ENCODE results near the gene OBSCN.

Gene OBSCN

DNA sequence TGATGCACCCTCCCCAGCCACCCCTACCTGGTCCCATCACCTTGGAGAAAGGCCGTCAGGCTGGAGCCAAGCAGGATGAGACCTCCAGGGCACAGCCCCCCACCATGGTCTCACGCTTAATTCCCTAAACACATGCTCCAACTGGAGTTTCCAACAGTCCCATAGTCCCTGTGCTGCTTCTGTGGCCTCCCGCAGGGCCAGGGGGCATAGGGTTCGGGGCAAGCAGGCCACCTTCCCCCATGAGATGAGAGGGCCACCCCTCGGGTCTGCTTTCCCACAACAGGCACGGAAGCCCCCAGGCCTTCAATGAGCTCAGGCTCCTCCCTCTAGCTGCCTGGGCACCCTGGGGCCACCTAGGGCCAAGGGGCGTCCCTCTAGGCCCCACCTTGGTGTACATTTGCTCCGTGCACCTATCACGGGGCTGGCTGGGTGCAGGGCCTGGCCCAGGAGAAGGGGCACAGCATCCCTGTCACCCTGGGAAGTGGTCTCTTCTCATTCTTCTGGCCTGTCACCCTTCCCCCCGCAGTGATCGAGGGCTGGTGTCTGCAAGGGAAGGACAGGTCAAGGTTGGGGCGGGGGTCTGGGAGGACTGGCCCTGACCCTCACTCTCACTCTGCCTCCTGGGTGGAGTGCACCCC, 156.3 kb downstream of the OBSCN start:
- H3K27me3 ChIP-seq (ENCODE audit: control insufficient read depth in 1 of 2, insufficient read depth in 2 of 2, low read length in 2 of 2): peaks cover 0 to 25% of the 10 kb centered on the region in 2 donors
- H3K9ac ChIP-seq (ENCODE audit: low read length): no peak overlapping the region
- no peaks in the 10 kb centered on the region for H3K36me3 ChIP-seq (ENCODE audit: insufficient read depth, low read length)
- no peak overlapping the region for H3K27ac ChIP-seq (ENCODE audit: low read depth, low read length)
- no peaks in the 10 kb centered on the region for H3K4me1 ChIP-seq (ENCODE audit: insufficient read depth, low read length)
- H3K9me3 ChIP-seq (ENCODE audit: low read length): no peaks in the 10 kb centered on the region
- H3K4me3 ChIP-seq (ENCODE audit: low read depth in 1 of 2, low read length in 2 of 2): no peak overlapping the region

DNA sequence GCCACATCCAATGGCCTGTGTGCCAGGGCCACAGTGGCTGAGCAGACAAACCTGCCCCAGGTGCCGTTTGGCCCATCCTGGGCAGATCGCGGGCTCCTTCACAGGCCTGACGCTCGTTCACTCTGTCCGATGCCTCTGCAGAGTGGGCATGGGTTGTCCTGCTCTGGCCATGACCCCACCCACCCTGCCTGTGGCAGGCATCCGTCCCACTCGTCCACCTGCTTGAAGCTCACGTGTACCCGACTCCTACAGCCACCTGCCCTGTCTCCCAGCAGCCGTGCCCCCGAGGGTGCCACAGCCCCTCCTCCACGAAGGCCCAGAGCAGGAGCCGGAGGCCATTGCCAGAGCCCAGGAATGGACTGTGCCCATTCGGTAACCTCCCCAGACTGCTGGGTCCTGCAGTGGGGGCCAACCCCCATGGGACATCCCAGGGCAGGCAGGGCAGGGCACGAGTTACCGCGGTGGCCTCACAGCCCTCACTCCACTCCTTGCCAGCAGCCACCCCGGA, 156.9 kb downstream of the OBSCN start:
- Histone ChIP-seq H3K27me3 (ENCODE audit: control insufficient read depth in 1 of 2, insufficient read depth in 2 of 2, low read length in 2 of 2) (peaks cover 0 to 26% of the 10 kb centered on the region in 2 donors), H3K9me3 (ENCODE audit: low read length) (no peaks in the 10 kb centered on the region), H3K4me1 (ENCODE audit: insufficient read depth, low read length) (no peaks in the 10 kb centered on the region), H3K27ac (ENCODE audit: low read depth, low read length) (no peak overlapping the region), H3K36me3 (ENCODE audit: insufficient read depth, low read length) (no peaks in the 10 kb centered on the region), H3K4me3 (ENCODE audit: low read depth in 1 of 2, low read length in 2 of 2) (no peak overlapping the region), H3K9ac (ENCODE audit: low read length) (no peak overlapping the region)

DNA sequence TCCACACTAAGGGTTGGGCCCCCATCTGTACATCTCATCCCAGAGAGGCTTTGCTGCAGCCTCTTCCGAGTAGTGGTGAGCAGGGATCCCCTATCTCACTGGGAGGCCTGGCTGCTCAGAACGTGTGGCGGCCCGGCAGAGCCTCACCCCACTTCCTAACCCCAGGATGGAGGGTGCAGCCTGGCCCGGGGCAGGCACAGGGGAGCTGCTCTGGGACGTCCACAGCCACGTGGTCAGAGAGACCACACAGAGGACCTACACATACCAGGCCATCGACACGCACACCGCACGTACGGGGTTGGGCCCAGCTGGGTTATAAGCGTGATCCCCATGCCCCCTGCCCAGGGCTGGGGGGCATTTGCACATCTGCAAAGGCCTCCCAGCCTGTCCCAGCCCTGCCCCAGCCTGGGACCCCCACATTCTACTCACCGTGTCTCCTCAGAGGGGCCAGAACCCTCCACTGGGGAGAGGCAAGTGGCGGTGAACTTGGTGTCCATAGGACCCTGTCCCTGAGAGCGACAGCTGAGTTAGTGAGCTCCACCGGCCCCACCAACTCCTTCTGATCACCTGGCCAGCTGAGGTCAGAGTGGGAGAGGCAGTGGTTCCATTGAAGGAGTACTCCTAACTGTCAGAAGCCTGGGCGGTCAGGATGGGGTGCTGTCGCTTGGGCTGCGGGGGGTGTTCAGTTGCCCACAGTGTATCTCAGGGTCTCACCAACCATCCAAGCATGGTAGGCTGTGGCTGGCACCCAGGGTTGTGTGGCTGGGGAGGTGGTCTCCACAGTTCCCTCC, 157.6 kb downstream of the OBSCN start:
- H3K9me3 ChIP-seq (ENCODE audit: low read length): no peaks in the 10 kb centered on the region
- H3K9ac ChIP-seq (ENCODE audit: low read length): no peak overlapping the region
- H3K36me3 ChIP-seq (ENCODE audit: insufficient read depth, low read length): no peaks in the 10 kb centered on the region
- H3K27me3 ChIP-seq (ENCODE audit: control insufficient read depth in 1 of 2, insufficient read depth in 2 of 2, low read length in 2 of 2): peaks cover 0 to 33% of the 10 kb centered on the region in 2 donors
- no peak overlapping the region for H3K27ac ChIP-seq (ENCODE audit: low read depth, low read length)
- no peaks in the 10 kb centered on the region for H3K4me1 ChIP-seq (ENCODE audit: insufficient read depth, low read length)
- H3K4me3 ChIP-seq (ENCODE audit: low read depth in 1 of 2, low read length in 2 of 2): no peak overlapping the region

DNA sequence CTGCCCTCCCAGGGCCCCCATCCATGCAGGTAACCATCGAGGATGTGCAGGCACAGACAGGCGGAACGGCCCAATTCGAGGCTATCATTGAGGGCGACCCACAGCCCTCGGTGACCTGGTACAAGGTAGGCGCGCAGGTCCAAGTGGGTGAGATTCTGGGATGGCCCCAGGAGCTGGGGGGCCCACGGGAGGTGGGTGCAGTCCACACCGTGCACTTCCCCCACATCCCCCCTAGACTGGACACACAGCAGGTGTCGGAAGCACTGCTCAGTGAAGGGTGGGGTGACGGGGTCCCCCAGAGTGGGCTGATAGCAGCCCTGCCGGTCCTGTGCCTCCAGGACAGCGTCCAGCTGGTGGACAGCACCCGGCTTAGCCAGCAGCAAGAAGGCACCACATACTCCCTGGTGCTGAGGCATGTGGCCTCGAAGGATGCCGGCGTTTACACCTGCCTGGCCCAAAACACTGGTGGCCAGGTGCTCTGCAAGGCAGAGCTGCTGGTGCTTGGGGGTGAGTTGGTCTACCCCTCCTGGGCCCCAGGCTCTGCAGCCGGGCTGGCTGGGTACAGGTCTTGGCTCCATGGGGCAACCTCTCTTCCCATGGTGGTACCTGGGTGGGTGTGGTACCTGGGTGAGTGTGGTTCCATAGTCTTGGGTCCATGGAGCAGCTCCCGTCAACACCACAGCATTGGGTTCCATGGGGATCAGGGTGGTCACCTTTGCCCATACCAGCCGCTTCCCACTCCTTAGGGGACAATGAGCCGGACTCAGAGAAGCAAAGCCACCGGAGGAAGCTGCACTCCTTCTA, 158.4 kb downstream of the OBSCN start:
- H3K36me3 ChIP-seq (ENCODE audit: insufficient read depth, low read length): no peaks in the 10 kb centered on the region
- H3K4me3 ChIP-seq (ENCODE audit: low read depth in 1 of 2, low read length in 2 of 2): no peak overlapping the region
- no peak overlapping the region for H3K27ac ChIP-seq (ENCODE audit: low read depth, low read length)
- H3K4me1 ChIP-seq (ENCODE audit: insufficient read depth, low read length): no peaks in the 10 kb centered on the region
- no peaks in the 10 kb centered on the region for H3K9me3 ChIP-seq (ENCODE audit: low read length)
- H3K27me3 ChIP-seq (ENCODE audit: control insufficient read depth in 1 of 2, insufficient read depth in 2 of 2, low read length in 2 of 2): peaks cover 0 to 35% of the 10 kb centered on the region in 2 donors
- H3K9ac ChIP-seq (ENCODE audit: low read length): no peak overlapping the region

DNA sequence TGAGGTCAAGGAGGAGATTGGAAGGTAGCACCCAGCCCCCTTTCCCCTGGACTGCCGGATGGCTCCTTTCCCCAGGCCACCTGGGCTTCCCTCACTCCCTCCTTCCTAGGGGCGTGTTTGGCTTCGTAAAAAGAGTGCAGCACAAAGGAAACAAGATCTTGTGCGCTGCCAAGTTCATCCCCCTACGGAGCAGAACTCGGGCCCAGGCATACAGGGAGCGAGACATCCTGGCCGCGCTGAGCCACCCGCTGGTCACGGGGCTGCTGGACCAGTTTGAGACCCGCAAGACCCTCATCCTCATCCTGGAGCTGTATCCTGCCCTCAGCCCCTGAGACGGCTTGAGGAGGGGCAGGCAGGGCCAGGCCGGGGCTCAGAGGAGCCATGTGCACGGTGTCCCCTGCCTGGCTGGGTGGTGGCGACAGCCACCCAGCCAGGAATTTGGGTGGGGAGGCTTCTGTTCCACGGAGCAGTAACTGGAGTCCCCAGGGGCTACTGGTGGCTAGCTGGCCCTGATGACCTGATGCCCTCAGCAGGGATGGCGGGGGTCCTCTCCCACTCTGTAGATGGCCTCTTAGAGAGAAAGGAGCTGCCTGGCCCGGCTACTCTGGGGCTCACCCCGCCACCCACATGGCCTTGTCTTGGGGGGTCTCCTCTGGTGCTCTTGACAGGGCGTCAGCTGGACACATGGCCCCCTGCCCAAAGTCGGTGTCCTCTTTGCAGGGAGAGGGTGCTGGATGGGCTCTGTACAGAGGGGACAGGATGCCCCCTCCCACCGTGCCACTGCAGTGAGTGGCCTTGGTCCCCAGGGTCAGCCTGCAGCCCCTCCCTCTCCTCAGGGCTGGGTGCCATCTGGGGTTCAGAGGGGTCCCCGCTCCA, 159.3 kb downstream of the OBSCN start:
- H3K36me3 ChIP-seq (ENCODE audit: insufficient read depth, low read length): no peaks in the 10 kb centered on the region
- no peak overlapping the region for H3K4me3 ChIP-seq (ENCODE audit: low read depth in 1 of 2, low read length in 2 of 2)
- H3K9ac ChIP-seq (ENCODE audit: low read length): no peak overlapping the region
- H3K9me3 ChIP-seq (ENCODE audit: low read length): no peaks in the 10 kb centered on the region
- H3K27ac ChIP-seq (ENCODE audit: low read depth, low read length): no peak overlapping the region
- no peaks in the 10 kb centered on the region for H3K4me1 ChIP-seq (ENCODE audit: insufficient read depth, low read length)
- peaks cover 0 to 35% of the 10 kb centered on the region in 2 donors for H3K27me3 ChIP-seq (ENCODE audit: control insufficient read depth in 1 of 2, insufficient read depth in 2 of 2, low read length in 2 of 2)

DNA sequence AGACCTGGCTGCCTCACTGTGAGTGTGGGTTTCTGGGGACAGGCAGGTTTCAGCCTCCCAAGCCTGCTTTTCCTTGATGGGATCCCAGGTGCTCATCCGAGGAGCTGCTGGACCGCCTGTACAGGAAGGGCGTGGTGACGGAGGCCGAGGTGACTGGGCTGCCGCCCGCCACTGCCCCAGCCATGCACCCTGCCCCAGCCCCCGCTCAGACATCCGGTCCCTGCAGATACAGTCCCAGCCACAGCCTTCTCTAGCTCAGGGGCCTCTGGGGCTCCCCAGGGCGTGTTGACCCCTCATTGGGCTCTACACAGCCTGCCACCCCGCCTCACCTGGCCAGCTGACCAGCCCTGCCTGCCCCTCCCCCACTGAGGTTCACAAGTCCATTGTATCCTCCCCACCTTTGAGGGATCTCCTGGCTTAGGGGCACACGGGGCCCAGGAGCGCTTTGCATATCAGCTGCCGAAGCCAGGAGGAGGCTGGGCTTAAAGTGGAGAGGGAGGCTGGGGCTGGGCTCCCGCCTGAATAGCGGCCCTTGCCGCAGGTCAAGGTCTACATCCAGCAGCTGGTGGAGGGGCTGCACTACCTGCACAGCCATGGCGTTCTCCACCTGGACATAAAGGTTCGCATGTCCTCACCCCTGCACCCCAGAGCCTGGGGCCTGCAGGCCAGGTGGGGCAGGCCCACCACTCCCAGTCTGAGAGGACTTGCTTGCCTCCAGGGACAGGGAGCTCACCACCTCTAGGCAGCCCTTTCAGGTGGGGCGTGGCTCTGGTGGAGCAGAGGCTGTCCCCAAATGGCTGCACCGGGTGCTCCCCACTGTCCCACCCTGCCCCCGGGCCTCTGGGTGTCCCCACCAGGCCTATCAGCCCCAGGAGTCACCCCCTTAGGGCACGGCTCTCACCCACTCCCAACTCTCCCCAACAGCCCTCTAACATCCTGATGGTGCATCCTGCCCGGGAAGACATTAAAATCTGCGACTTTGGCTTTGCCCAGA, 160.3 kb downstream of the OBSCN start:
- Histone ChIP-seq H3K27me3 (ENCODE audit: control insufficient read depth in 1 of 2, insufficient read depth in 2 of 2, low read length in 2 of 2) (peaks cover 0 to 35% of the 10 kb centered on the region in 2 donors), H3K4me1 (ENCODE audit: insufficient read depth, low read length) (no peaks in the 10 kb centered on the region), H3K27ac (ENCODE audit: low read depth, low read length) (no peak overlapping the region)

DNA sequence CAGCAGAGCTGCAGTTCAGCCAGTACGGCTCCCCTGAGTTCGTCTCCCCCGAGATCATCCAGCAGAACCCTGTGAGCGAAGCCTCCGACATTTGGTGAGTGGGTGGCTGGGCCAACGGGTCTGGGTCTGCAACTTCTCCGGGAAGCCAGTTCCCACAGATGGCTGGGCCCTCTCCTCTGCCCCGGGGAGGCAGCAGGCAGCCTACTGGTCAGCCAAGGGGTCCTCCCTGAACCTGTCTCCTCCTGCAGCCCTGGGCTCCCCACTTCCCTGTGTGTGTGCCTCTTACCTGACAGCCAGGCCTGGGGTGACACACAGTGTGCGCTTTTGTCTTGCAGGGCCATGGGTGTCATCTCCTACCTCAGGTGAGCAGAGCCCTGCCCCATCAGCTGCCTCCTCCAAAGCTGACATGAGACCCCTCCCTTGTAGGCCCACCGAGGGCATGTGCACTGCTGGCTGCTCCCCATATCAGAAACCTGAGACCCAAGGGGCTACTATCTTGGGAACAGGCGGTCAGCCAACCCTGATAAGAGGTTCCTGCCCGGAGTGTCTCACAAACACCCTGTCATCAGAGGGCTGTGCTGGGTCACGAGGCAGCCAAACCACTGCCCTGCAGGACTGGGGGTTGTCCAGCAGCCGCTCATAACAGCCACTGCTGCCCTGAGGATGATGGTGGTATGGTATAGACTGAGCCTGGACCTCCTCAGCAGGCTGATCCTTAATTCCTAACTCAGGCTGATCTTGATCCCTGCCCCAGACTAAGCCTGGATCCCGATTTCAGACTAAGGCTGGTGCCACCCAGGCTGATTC, 161.2 kb downstream of the OBSCN start:
- H3K27ac ChIP-seq (ENCODE audit: low read depth, low read length): no peak overlapping the region
- no peaks in the 10 kb centered on the region for H3K9me3 ChIP-seq (ENCODE audit: low read length)
- H3K4me1 ChIP-seq (ENCODE audit: insufficient read depth, low read length): no peaks in the 10 kb centered on the region
- no peak overlapping the region for H3K9ac ChIP-seq (ENCODE audit: low read length)
- H3K36me3 ChIP-seq (ENCODE audit: insufficient read depth, low read length): no peaks in the 10 kb centered on the region
- peaks cover 0 to 32% of the 10 kb centered on the region in 2 donors for H3K27me3 ChIP-seq (ENCODE audit: control insufficient read depth in 1 of 2, insufficient read depth in 2 of 2, low read length in 2 of 2)
- no peak overlapping the region for H3K4me3 ChIP-seq (ENCODE audit: low read depth in 1 of 2, low read length in 2 of 2)

More for the DNA sequence above, 160.3 kb downstream of the OBSCN start:
- no peak overlapping the region for H3K4me3 ChIP-seq (ENCODE audit: low read depth in 1 of 2, low read length in 2 of 2)
- no peaks in the 10 kb centered on the region for H3K9me3 ChIP-seq (ENCODE audit: low read length)
- no peak overlapping the region for H3K9ac ChIP-seq (ENCODE audit: low read length)
- H3K36me3 ChIP-seq (ENCODE audit: insufficient read depth, low read length): no peaks in the 10 kb centered on the region

DNA sequence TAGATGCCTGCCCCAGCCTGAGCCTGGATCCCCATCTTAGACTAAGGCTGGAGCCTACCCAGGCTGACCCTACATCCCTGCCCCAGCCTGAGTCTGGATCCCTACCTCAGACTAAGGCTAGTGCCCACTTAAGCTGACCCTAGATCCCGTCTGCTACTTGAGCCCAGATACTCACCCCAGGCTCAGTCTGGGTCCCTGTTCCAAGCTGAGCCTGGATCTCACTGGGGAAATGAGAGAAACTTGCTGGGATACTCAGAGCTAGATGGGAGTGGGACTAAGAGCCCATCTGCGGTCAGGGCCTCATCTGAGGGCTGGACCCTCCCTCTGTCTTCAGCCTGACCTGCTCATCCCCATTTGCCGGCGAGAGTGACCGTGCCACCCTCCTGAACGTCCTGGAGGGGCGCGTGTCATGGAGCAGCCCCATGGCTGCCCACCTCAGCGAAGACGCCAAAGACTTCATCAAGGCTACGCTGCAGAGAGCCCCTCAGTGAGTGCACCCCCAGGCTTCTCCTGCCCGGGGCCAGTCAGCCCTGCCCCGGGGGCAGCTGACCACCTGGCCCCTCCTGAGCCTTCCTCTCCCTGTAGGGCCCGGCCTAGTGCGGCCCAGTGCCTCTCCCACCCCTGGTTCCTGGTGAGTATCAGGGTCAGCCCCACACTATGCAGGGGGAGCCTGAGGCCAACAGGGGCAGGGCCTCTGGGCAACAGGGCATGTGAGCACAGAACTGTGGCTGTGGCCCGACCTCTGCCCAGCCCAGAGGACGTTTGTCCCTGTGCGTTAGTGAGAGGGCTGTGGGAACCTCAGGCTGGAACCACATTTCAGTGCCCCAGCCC, 162.0 kb downstream of the OBSCN start:
- Histone ChIP-seq H3K27ac (ENCODE audit: low read depth, low read length) (no peak overlapping the region), H3K36me3 (ENCODE audit: insufficient read depth, low read length) (no peaks in the 10 kb centered on the region), H3K9ac (ENCODE audit: low read length) (no peak overlapping the region), H3K27me3 (ENCODE audit: control insufficient read depth in 1 of 2, insufficient read depth in 2 of 2, low read length in 2 of 2) (peaks cover 0 to 30% of the 10 kb centered on the region in 2 donors), H3K9me3 (ENCODE audit: low read length) (no peaks in the 10 kb centered on the region), H3K4me1 (ENCODE audit: insufficient read depth, low read length) (peaks cover 5% of the 10 kb centered on the region), H3K4me3 (ENCODE audit: low read depth in 1 of 2, low read length in 2 of 2) (no peak overlapping the region)

DNA sequence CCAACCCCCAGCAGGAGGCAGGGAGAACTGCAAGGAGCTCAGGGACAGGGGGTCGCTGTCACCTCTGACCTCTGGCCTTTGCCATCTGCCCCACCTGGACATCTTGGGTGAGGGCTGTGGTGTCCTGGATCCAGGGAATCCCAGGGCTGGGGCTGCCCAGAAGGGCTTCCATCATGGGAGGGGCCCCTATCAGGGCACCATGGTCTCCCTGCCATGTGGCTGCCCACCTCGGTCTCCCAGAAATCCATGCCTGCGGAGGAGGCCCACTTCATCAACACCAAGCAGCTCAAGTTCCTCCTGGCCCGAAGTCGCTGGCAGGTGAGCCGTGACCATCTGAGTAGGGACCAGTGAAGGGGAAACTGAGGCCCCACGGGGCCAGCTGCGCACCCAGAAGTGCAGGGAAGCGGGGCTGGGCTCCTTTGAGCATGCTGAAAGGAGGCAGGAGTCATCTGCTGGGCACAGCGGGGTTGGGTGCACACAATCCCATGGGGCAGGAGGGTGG, 162.6 kb downstream of the OBSCN start:
- no peaks in the 10 kb centered on the region for H3K36me3 ChIP-seq (ENCODE audit: insufficient read depth, low read length)
- H3K27me3 ChIP-seq (ENCODE audit: control insufficient read depth in 1 of 2, insufficient read depth in 2 of 2, low read length in 2 of 2): peaks cover 0 to 27% of the 10 kb centered on the region in 2 donors
- H3K4me1 ChIP-seq (ENCODE audit: insufficient read depth, low read length): peaks cover 9% of the 10 kb centered on the region
- no peak overlapping the region for H3K4me3 ChIP-seq (ENCODE audit: low read depth in 1 of 2, low read length in 2 of 2)
- H3K9me3 ChIP-seq (ENCODE audit: low read length): no peaks in the 10 kb centered on the region
- H3K9ac ChIP-seq (ENCODE audit: low read length): no peak overlapping the region
- H3K27ac ChIP-seq (ENCODE audit: low read depth, low read length): no peak overlapping the region

Measured in muscle layer of colon (tissue), 2 donors.